Esophagus muscularis mucosa (tissue), 4 donors: ENCODE measurements around the gene ARL8B.

Experiments
- EP300 ChIP-seq: sonication (generic); formaldehyde crosslinking; IDR thresholded peaks from one replicate; pipeline ENCODE4 v1.6.1; 2017; ENCODE audit warnings: antibody characterized with exemption
- POLR2A ChIP-seq: fragments of 450-650 bp; IDR thresholded peaks from one replicate; pipeline ENCODE4 v1.6.1; 2017; ENCODE audit warnings: antibody characterized with exemption, moderate library complexity, mild to moderate bottlenecking, low read depth
- POLR2AphosphoS5 ChIP-seq, 2 donors: sonication (generic); formaldehyde crosslinking; IDR thresholded peaks; one replicate each; pipeline ENCODE4 v1.6.1; 2017; ENCODE audit warnings: antibody characterized with exemption in 2 of 2
- TF ChIP-seq, protein P1 (sequence below), 3 experiments: fragments of 200-600 bp in 2 of 3; fragments of 450-650 bp in 1 of 3; sonication (generic) in 2 of 3; IDR thresholded peaks; one replicate each; pipeline ENCODE4 v1.5.1; 2017 to 2019; ENCODE audit warnings: antibody characterized with exemption in 3 of 3, mild to moderate bottlenecking in 2 of 3, moderate library complexity in 1 of 3

DNA sequence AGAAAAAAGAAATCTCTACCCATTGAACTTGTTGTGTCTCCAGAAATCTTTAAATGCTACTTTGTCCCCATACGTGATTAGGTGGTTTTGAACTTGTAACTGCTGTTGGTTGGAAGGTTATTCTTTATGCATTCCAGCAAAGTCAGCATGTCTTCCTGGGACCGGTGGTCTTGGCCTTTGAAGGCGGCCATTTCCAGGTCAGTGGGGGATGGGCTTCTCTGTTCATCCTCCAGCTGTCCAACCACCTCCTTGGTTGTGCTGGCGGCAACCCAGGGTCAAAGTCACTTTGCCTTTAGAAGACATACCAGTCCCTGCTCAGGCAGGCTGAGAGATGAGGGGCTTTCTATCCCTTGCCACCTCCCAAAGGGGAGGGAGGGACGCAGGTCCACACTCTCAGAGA lies 37.9 kb upstream of the ARL8B start:
- TF ChIP-seq, protein P1, sequence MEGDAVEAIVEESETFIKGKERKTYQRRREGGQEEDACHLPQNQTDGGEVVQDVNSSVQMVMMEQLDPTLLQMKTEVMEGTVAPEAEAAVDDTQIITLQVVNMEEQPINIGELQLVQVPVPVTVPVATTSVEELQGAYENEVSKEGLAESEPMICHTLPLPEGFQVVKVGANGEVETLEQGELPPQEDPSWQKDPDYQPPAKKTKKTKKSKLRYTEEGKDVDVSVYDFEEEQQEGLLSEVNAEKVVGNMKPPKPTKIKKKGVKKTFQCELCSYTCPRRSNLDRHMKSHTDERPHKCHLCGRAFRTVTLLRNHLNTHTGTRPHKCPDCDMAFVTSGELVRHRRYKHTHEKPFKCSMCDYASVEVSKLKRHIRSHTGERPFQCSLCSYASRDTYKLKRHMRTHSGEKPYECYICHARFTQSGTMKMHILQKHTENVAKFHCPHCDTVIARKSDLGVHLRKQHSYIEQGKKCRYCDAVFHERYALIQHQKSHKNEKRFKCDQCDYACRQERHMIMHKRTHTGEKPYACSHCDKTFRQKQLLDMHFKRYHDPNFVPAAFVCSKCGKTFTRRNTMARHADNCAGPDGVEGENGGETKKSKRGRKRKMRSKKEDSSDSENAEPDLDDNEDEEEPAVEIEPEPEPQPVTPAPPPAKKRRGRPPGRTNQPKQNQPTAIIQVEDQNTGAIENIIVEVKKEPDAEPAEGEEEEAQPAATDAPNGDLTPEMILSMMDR (IDR thresholded peaks at IDR 0.05): no peak
- TF ChIP-seq POLR2AphosphoS5 (IDR thresholded peaks at IDR 0.05) (no peak), EP300 (no peak), POLR2A (no peak)
